Breast epithelium (tissue), 4 donors: Measurements from ENCODE around the gene CFAP251. TPM values are rescaled to one million over a fixed set of nuclear protein-coding genes. Genes with fewer than 3 reads are reported as not detected.
"Not testable (repeated sequence)": the region's sequence is repeated elsewhere in the genome, so short reads cannot be mapped to it uniquely, and the experiment has no call there.

Source experiments
- DNase-seq, 2 donors: peaks; one replicate each; pipeline ENCODE4 v3.0.0-alpha.2; 2019; ENCODE audit warnings: low spot score in 2 of 2
- H3K27ac ChIP-seq, 2 donors: fragments of 200-600 bp; sonication (generic) in 1 of 2; one replicate each; pipeline ENCODE4 v1.5.1; 2016 to 2019; ENCODE audit warnings: mild to moderate bottlenecking in 1 of 2
- H3K27me3 ChIP-seq, 2 donors: fragments of 200-600 bp; sonication (generic) in 1 of 2; one replicate each; pipeline versions ENCODE4 v1.5.1 to v1.6.0; 2017 to 2019; ENCODE audit warnings: control low read depth in 1 of 2, mild to moderate bottlenecking in 1 of 2
- H3K36me3 ChIP-seq: fragments of 200-600 bp; one replicate; pipeline ENCODE4 v1.5.1; 2019
- H3K4me1 ChIP-seq, 2 donors: fragments of 200-600 bp; sonication (generic); one replicate each; pipeline ENCODE4 v1.5.1; 2016 to 2019; ENCODE audit warnings: control low read depth in 1 of 2
- H3K4me3 ChIP-seq, 3 donors: fragments of 200-600 bp; sonication (generic); 1 replicate in 2 of 3; 2 replicates in 1 of 3; pipeline ENCODE4 v1.5.1; 2016 to 2019; ENCODE audit warnings: mild to moderate bottlenecking in 3 of 3, moderate library complexity in 2 of 3
- H3K9me3 ChIP-seq, 2 donors: fragments of 200-600 bp; sonication (generic) in 1 of 2; one replicate each; pipeline ENCODE4 v1.5.1; 2016 to 2019; ENCODE audit warnings: control low read depth in 1 of 2
- POLR2A ChIP-seq: fragments of 450-650 bp; IDR thresholded peaks from one replicate; pipeline ENCODE4 v1.6.1; 2016; ENCODE audit warnings: antibody characterized with exemption, mild to moderate bottlenecking, moderate library complexity
- POLR2AphosphoS5 ChIP-seq, 3 donors: sonication (generic); formaldehyde crosslinking; IDR thresholded peaks; one replicate each; pipeline ENCODE4 v1.6.1; 2017; ENCODE audit warnings: antibody characterized with exemption in 3 of 3
- intact Hi-C: fragments of 100-400 bp; cut with DNase I; formaldehyde crosslinking; loops from one replicate; pipeline ENCODE4 v1.15.1; 2023; ENCODE audit warnings: low total_unique reads
- total RNA-seq, 3 donors: library from RNA; depleted of rRNA; stranded (reverse); fragments of >200 nt; gene quantifications; one replicate each; pipeline ENCODE4 v1.1.0, GENCODE V29; 2016
- TF ChIP-seq, protein P1 (sequence below), 3 donors: fragments of 450-650 bp; IDR thresholded peaks; one replicate each; pipeline ENCODE4 v1.5.1; 2016 to 2017; ENCODE audit warnings: antibody characterized with exemption in 3 of 3, mild to moderate bottlenecking in 3 of 3, moderate library complexity in 3 of 3

Gene CFAP251
- total RNA-seq, 3 donors from 2014 or later: 4.8 to 8.2 (median 6.7) TPM

DNA sequence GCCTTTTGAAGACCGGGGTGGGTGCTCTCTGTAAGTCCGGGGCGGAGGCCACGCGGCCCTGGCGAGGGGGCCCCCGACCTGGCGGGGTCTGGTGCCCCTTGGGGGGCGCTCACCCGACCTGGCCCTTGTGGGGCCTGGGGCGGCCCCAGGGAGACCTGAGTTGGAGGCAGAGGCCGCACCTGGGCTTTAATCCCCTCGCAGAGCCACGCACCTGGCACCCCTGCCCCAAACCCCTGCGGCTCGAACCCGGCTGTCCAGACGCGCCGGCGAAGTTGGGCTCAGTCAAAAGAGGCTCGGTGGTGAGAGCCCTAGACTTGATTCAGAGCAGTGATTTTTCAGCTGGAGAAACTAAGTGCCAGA lies 267 bp downstream of the CFAP251 start:
- H3K27ac ChIP-seq: peak overlapping the region; percentile 45 to 64
- intact Hi-C loops: loop anchor here (10.0 kb wide), 1 partner anchor 1664 kb away; no protein-coding TSS in a partner anchor
- H3K27me3 ChIP-seq: no peaks in the 10 kb centered on the region
- peaks cover 0 to 5% of the 10 kb centered on the region in 2 donors for H3K4me1 ChIP-seq
- peak overlapping the region; percentile 23 to 67 (median 57) for H3K4me3 ChIP-seq
- no peak for TF ChIP-seq POLR2AphosphoS5 (IDR thresholded peaks at IDR 0.05)
- TF ChIP-seq POLR2A: no peak
- H3K36me3 ChIP-seq: no peaks in the 10 kb centered on the region
- no peaks in the 10 kb centered on the region for H3K9me3 ChIP-seq
- DNase-seq: no peak

DNA sequence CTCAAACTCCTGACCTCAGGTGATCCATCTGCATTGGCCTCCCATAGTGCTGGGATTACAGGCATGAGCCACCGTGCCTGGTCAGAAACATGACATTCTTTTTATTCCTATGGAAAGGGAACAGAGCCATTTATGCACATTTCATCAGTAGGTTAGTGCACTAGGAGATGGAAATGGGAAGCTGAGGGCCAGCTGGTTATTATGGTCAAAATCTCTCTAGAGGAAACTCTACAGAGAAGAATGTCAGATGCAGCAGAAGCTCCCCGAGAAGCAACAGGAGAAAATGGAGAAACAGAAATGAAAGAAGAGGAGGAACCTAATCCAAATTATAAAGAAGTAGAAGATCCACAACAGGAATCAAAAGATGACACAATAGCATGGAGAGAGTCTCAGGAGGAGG lies 2.7 kb downstream of the CFAP251 start:
- peaks cover 0 to 5% of the 10 kb centered on the region in 2 donors for H3K4me1 ChIP-seq
- H3K9me3 ChIP-seq: no peaks in the 10 kb centered on the region
- no peaks in the 10 kb centered on the region for H3K36me3 ChIP-seq
- no peaks in the 10 kb centered on the region for H3K27me3 ChIP-seq
- H3K4me3 ChIP-seq: no peak overlapping the region
- DNase-seq: no peak
- TF ChIP-seq POLR2AphosphoS5 (IDR thresholded peaks at IDR 0.05) (no peak), POLR2A (no peak)
- TF ChIP-seq, protein P1, sequence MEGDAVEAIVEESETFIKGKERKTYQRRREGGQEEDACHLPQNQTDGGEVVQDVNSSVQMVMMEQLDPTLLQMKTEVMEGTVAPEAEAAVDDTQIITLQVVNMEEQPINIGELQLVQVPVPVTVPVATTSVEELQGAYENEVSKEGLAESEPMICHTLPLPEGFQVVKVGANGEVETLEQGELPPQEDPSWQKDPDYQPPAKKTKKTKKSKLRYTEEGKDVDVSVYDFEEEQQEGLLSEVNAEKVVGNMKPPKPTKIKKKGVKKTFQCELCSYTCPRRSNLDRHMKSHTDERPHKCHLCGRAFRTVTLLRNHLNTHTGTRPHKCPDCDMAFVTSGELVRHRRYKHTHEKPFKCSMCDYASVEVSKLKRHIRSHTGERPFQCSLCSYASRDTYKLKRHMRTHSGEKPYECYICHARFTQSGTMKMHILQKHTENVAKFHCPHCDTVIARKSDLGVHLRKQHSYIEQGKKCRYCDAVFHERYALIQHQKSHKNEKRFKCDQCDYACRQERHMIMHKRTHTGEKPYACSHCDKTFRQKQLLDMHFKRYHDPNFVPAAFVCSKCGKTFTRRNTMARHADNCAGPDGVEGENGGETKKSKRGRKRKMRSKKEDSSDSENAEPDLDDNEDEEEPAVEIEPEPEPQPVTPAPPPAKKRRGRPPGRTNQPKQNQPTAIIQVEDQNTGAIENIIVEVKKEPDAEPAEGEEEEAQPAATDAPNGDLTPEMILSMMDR (IDR thresholded peaks at IDR 0.05): no peak
- no peak overlapping the region for H3K27ac ChIP-seq
- intact Hi-C loops: loop anchor here (5.0 kb wide), 2 partner anchors 1474 to 1586 kb away; partner anchors contain the start of genes GATC and TRIAP1

DNA sequence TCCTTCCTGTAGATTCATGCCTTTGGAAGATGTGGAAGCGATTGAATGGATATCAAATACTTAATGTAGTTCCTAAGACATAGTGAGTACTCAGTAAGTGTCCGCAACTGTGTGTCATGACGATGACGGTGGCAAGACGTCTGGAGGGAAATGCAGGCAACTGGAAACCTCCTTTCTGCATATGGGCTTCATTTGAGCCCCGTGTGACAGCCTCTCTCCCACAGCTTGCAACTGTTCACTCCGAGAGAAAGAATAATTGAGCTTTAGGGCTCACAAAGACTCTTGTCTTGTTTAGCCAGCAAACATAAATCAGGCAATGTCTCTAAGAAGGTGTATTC lies 6.9 kb downstream of the CFAP251 start:
- intact Hi-C loops: no loop called here
- Histone ChIP-seq H3K36me3 (no peaks in the 10 kb centered on the region), H3K9me3 (no peaks in the 10 kb centered on the region), H3K27me3 (no peaks in the 10 kb centered on the region), H3K27ac (peak overlapping the region; percentile 69 to 88), H3K4me3 (peak overlapping the region in 1 of 3 donors; percentile 40), H3K4me1 (no peaks in the 10 kb centered on the region)
- DNase-seq: no peak
- TF ChIP-seq, protein P1 (IDR thresholded peaks at IDR 0.05): no peak
- TF ChIP-seq POLR2AphosphoS5 (IDR thresholded peaks at IDR 0.05) (no peak), POLR2A (no peak)

DNA sequence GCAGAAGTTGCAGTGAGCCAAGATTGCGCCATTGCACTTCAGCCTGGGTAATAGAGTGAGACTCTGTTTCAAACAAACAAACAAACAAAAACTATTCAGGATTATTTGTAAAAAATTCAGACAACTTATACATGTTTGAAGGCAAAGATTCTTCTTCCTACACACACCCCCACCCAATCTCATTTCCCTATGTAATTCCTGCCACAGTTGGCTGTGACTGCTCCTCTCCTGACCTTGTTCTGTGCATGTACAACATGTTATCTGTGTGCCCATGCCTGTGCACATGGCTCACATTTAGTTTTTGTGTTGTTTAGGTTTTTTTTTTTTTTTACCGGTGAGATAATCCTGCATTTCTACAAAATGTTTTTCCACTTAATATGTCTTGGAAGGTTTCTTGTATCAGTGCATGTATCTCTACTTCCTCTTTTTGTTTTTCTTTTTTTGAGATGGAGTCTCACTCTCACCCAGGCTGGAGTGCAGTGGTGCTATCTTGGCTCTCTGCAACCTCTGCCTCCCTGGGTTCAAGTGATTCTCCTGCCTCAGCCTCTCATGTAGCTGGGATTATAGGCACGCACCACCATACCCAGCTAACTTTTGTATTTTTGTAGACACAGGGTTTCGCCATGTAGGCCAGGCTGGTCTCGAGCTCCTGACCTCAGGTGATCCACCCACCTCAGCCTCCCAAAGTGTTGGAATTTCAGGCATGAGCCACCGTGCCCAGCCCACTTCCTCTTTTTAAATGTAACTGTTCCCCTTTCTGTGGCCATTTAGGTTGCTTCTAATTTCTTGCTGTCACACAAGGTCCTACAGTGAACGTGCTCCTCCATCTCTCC lies 8.7 kb downstream of the CFAP251 start:
- intact Hi-C loops: no loop called here
- H3K36me3 ChIP-seq: no peaks in the 10 kb centered on the region
- H3K27me3 ChIP-seq: no peaks in the 10 kb centered on the region
- H3K4me3 ChIP-seq: no peak overlapping the region
- no peaks in the 10 kb centered on the region for H3K9me3 ChIP-seq
- H3K4me1 ChIP-seq: no peaks in the 10 kb centered on the region
- H3K27ac ChIP-seq: no peak overlapping the region
- TF ChIP-seq, protein P1 (IDR thresholded peaks at IDR 0.05): no peak
- DNase-seq: no peak

DNA sequence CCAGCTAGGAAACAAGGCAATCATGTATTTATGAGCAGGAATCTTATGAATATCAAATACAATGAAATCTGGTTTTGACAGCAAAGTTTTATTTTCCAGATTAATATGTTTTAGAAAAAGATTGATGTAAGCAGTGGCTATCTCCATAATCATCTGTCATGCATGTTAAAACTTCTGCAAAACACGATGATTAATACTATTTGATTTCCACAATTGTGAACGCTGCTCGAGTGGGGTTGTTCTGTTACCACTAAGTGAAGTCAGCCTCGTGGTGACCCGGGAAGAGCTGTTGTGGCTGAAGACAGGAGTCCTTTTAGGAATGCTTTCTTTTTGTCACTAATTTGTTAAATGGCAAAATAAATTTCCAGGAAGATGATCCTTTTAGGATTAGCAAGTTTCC lies 9.4 kb downstream of the CFAP251 start:
- no peak overlapping the region for H3K4me3 ChIP-seq
- TF ChIP-seq, protein P1 (IDR thresholded peaks at IDR 0.05): no peak
- TF ChIP-seq POLR2AphosphoS5 (IDR thresholded peaks at IDR 0.05) (no peak), POLR2A (no peak)
- no peaks in the 10 kb centered on the region for H3K9me3 ChIP-seq
- no peak for DNase-seq
- no peaks in the 10 kb centered on the region for H3K4me1 ChIP-seq
- H3K36me3 ChIP-seq: no peaks in the 10 kb centered on the region
- H3K27ac ChIP-seq: no peak overlapping the region
- H3K27me3 ChIP-seq: no peaks in the 10 kb centered on the region
- intact Hi-C loops: no loop called here

DNA sequence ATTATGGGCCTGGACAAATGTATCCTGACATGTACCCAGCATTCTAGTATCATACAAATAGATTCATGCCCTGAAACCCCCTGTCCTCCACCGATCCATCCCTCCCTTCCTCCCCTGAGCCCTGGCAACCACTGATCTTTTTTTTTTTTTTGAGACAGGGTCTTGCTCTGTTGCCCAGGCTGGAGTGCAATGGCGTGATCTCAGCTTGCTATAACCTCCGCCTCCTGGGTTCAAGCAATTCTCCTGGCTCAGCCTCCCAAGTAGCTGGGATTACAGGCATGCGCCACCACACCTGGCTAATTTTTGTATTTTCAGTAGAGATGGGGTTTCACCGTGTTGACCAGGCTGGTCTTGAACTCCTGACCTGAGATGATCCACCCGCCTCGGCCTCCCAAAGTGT lies 11.2 kb downstream of the CFAP251 start:
- H3K36me3 ChIP-seq, H3K27ac ChIP-seq, intact Hi-C loops, H3K9me3 ChIP-seq, H3K4me3 ChIP-seq, H3K4me1 ChIP-seq, H3K27me3 ChIP-seq, DNase-seq: not testable (repeated sequence)
